Measurements from ENCODE around the gene DOCK8. TPM values are rescaled to one million over a fixed set of nuclear protein-coding genes. Genes with fewer than 3 reads are reported as not detected.

DOCK8 gene
- total and polyA plus RNA-seq, 10 donors = 34.3 to 275 (median 184) TPM

DNA sequence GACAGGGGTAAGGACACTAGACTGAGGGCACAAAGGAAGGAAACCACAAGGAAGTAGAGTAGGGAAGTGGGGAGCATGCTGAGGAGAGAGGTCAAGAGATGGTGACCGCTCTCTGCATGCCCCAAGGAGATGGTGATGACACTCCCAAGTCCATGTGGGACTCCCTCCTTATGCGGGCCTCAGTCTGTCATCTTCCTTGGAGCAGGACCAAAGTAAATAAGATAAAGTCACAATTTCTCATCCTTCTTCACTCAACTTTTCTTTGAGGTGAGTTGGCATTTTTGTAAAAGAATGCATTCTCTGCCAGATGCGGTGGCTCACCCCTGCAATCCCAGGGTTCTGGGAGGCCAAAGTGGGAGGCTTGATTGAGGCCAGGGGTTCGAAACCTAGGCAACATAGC, 256.7 kb downstream of the DOCK8 start:
- H3K27ac ChIP-seq = no peak overlapping the region
- intact Hi-C loops (cut with DNase I; ENCODE audit: low total_unique reads) = no loop called here

GRCh38 chr9:472479-473075, 257.9 kb downstream of the DOCK8 start:
- intact Hi-C loops (cut with DNase I; ENCODE audit: low total_unique reads) = no loop called here
- H3K27ac ChIP-seq = peak overlapping the region in 2 of 8 donors; percentile 14 to 18
- DNase-seq = no peak
- peaks cover 16 to 47% (median 33%) of the 10 kb centered on the region in 6 donors for H3K4me1 ChIP-seq
- no peak overlapping the region for H3K4me3 ChIP-seq
- peaks cover 0 to 4% (median 0%) of the 10 kb centered on the region in 6 donors for H3K36me3 ChIP-seq
- H3K9me3 ChIP-seq = no peaks in the 10 kb centered on the region
- no peaks in the 10 kb centered on the region for H3K27me3 ChIP-seq (replicated peaks in 1 of 7)
- TF ChIP-seq POLR2AphosphoS5 (IDR thresholded peaks at IDR 0.05) = no peak
- no peak for TF ChIP-seq POLR2A (IDR thresholded peaks at IDR 0.05)
- TF ChIP-seq, protein P1, sequence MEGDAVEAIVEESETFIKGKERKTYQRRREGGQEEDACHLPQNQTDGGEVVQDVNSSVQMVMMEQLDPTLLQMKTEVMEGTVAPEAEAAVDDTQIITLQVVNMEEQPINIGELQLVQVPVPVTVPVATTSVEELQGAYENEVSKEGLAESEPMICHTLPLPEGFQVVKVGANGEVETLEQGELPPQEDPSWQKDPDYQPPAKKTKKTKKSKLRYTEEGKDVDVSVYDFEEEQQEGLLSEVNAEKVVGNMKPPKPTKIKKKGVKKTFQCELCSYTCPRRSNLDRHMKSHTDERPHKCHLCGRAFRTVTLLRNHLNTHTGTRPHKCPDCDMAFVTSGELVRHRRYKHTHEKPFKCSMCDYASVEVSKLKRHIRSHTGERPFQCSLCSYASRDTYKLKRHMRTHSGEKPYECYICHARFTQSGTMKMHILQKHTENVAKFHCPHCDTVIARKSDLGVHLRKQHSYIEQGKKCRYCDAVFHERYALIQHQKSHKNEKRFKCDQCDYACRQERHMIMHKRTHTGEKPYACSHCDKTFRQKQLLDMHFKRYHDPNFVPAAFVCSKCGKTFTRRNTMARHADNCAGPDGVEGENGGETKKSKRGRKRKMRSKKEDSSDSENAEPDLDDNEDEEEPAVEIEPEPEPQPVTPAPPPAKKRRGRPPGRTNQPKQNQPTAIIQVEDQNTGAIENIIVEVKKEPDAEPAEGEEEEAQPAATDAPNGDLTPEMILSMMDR (IDR thresholded peaks at IDR 0.05 in 8 of 11, conservative IDR thresholded peaks at IDR 0.05 in 3 of 11) = no peak
- WGBS, 5 donors = 70 to 82% (median 74%) methylated on average over 7 of the region's 7 CpGs

More for the DNA sequence above, 256.7 kb downstream of the DOCK8 start:
- no peaks in the 10 kb centered on the region for H3K9me3 ChIP-seq
- H3K4me3 ChIP-seq = peak overlapping the region in 1 of 8 donors; percentile 84
- H3K4me1 ChIP-seq = peaks cover 16 to 47% (median 33%) of the 10 kb centered on the region in 6 donors
- H3K36me3 ChIP-seq = peaks cover 0 to 10% (median 1%) of the 10 kb centered on the region in 6 donors
- no peak for DNase-seq
- WGBS, 5 donors = 83 to 100% (median 87%) methylated on average over 4 of the region's 4 CpGs
- H3K27me3 ChIP-seq (replicated peaks in 1 of 7) = no peaks in the 10 kb centered on the region
- TF ChIP-seq POLR2AphosphoS5 (IDR thresholded peaks at IDR 0.05) = no peak
- TF ChIP-seq, protein P1 (IDR thresholded peaks at IDR 0.05 in 8 of 11, conservative IDR thresholded peaks at IDR 0.05 in 3 of 11) = no peak
- TF ChIP-seq POLR2A (IDR thresholded peaks at IDR 0.05) = no peak

GRCh38 chr9:477193-477592, 262.5 kb downstream of the DOCK8 start:
- DNase-seq = no peak
- Histone ChIP-seq H3K27me3 (replicated peaks in 1 of 7) (no peaks in the 10 kb centered on the region), H3K36me3 (peaks cover 0 to 4% (median 0%) of the 10 kb centered on the region in 6 donors), H3K27ac (no peak overlapping the region), H3K9me3 (no peaks in the 10 kb centered on the region), H3K4me1 (peaks cover 0 to 8% (median 0%) of the 10 kb centered on the region in 6 donors), H3K4me3 (no peak overlapping the region)
- no peak for TF ChIP-seq POLR2AphosphoS5 (IDR thresholded peaks at IDR 0.05)
- TF ChIP-seq POLR2A (IDR thresholded peaks at IDR 0.05) = no peak
- TF ChIP-seq, protein P1 (IDR thresholded peaks at IDR 0.05 in 8 of 11, conservative IDR thresholded peaks at IDR 0.05 in 3 of 11) = no peak
- intact Hi-C loops (cut with DNase I; ENCODE audit: low total_unique reads) = no loop called here

GRCh38 chr9:479304-479970, 264.8 kb downstream of the DOCK8 start:
- no peaks in the 10 kb centered on the region for H3K27me3 ChIP-seq (replicated peaks in 1 of 7)
- DNase-seq = no peak
- H3K36me3 ChIP-seq = peaks cover 0 to 4% (median 0%) of the 10 kb centered on the region in 6 donors
- H3K4me1 ChIP-seq = no peaks in the 10 kb centered on the region
- intact Hi-C loops (cut with DNase I; ENCODE audit: low total_unique reads) = no loop called here
- TF ChIP-seq, protein P1 (IDR thresholded peaks at IDR 0.05 in 8 of 11, conservative IDR thresholded peaks at IDR 0.05 in 3 of 11) = no peak
- TF ChIP-seq POLR2A (IDR thresholded peaks at IDR 0.05) = no peak
- no peak for TF ChIP-seq POLR2AphosphoS5 (IDR thresholded peaks at IDR 0.05)
- 66 to 78% (median 70%) methylated on average over 4 of the region's 4 CpGs for WGBS, 5 donors
- no peak overlapping the region for H3K27ac ChIP-seq
- H3K4me3 ChIP-seq = no peak overlapping the region
- peaks cover 0 to 10% (median 6%) of the 10 kb centered on the region in 8 donors for H3K9me3 ChIP-seq
